ENCODE measurements around the gene GABRP.

GRCh38 chr5:170748951-170749471, 34.5 kb upstream of the GABRP start:
- TF ChIP-seq GATA3 (IDR thresholded peaks at IDR 0.05; ENCODE audit: low read depth, low read length): no peak
- TF ChIP-seq GATA2 (IDR thresholded peaks at IDR 0.05; ENCODE audit: low read depth, low read length): no peak
